ENCODE data around the gene BRICD5. TPM values are rescaled to one million over a fixed set of nuclear protein-coding genes. Genes with fewer than 3 reads are reported as not detected.
"Not testable (repeated sequence)": the region's sequence is repeated elsewhere in the genome, so short reads cannot be mapped to it uniquely, and the experiment has no call there.

Gene BRICD5
- total RNA-seq, 1 donor from 2014 or later = 5.2 TPM

DNA sequence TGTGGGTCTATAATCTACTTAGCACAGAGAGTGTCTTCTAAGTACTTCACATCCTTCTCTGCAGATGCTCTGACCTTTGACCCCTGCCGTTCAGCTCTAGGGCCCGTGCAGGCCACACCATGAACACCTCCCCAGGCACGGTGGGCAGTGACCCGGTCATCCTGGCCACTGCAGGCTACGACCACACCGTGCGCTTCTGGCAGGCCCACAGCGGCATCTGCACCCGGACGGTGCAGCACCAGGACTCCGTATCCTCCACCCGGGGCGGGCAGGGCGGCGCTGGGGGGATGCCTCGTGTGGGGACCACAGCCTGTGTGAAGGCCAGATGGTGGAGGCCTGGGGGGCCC, 4.7 kb downstream of the BRICD5 start:
- H3F3A ChIP-seq (ENCODE audit: low read depth) = peaks cover 15% of the 10 kb centered on the region
- Mint-ChIP-seq H3K27ac (no peak overlapping the region), H3K27me3 (ENCODE audit: insufficient read depth, low read depth) (peaks cover 14% of the 10 kb centered on the region), H3K36me3 (peaks cover 8% of the 10 kb centered on the region), H3K9me3 (no peaks in the 10 kb centered on the region), H3K4me3 (peak overlapping the region; percentile 87), H3K4me1 (peaks cover 14% of the 10 kb centered on the region)
- peak overlapping the region; percentile 35 for H3K9ac ChIP-seq
- H3K4me3 ChIP-seq = peak overlapping the region; percentile 93
- peak overlapping the region; percentile 94 for H3K4me2 ChIP-seq
- H2AFZ ChIP-seq (replicated peaks) = peak overlapping the region; percentile 71
- H3K9me3 ChIP-seq (ENCODE audit: low read depth) = no peaks in the 10 kb centered on the region
- peak; percentile 69 for DNase-seq (ENCODE audit: low spot score)
- peaks cover 2% of the 10 kb centered on the region for H3K27me3 ChIP-seq
- no peaks in the 10 kb centered on the region for H3K36me3 ChIP-seq
- H3K79me2 ChIP-seq (ENCODE audit: low read depth) = peaks cover 17% of the 10 kb centered on the region
- H3K27ac ChIP-seq = no peak overlapping the region
- peaks cover 14% of the 10 kb centered on the region for H4K20me1 ChIP-seq (ENCODE audit: low read depth)
- H3K4me1 ChIP-seq = peaks cover 6% of the 10 kb centered on the region
- TF ChIP-seq, protein P1, sequence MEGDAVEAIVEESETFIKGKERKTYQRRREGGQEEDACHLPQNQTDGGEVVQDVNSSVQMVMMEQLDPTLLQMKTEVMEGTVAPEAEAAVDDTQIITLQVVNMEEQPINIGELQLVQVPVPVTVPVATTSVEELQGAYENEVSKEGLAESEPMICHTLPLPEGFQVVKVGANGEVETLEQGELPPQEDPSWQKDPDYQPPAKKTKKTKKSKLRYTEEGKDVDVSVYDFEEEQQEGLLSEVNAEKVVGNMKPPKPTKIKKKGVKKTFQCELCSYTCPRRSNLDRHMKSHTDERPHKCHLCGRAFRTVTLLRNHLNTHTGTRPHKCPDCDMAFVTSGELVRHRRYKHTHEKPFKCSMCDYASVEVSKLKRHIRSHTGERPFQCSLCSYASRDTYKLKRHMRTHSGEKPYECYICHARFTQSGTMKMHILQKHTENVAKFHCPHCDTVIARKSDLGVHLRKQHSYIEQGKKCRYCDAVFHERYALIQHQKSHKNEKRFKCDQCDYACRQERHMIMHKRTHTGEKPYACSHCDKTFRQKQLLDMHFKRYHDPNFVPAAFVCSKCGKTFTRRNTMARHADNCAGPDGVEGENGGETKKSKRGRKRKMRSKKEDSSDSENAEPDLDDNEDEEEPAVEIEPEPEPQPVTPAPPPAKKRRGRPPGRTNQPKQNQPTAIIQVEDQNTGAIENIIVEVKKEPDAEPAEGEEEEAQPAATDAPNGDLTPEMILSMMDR (IDR thresholded peaks at IDR 0.05) = no peak
- TF ChIP-seq EZH2phosphoT487 (IDR thresholded peaks at IDR 0.05) (no peak), EZH2 (IDR thresholded peaks at IDR 0.05) (no peak)

DNA sequence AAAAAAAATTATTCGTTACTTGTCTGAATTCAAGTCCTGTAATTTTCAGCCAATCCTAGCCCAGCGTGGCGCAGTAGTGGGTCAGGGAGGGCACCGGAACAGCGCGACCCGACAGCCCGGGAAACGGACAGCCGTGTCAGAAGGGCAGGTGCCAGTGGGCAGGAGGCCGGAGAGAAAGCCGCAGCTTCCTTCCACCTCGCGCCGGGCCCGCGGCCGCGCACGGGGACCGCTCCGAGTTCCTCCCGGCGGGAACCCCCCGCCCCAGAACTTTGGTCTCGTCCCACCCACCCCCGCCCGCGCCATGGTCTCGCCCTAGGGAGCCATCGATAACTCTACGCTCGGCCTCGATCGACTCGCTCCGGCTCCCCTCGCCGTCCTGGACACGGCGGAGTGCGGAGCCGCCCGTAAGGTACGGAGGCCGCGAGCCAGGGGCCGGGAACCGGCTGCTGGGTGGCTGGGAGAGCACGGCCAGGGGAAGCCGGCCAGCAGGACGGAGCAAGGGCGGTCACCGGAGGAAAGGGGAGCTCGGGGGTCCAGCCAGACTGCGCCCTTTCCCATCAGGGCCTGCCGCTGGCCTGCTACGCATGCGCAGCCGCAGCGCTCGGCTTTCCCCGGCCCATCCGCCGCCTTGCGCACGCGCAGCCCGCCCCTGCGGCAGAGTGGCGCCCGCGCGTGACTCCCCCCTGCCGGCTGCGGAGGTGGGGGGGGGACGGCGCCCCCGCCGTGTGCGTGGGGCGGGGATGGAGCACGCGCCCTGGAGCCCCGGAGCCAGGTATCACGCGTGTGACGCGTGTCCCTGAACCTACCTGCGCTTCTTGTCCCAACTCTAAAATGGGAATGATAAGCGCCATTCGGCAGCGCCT, 5.3 kb downstream of the BRICD5 start, which contains the start of gene MLST8:
Gene MLST8 (plus strand): TSS at position 351 of the 863 bp plus-strand sequence. CDS start 632 bp downstream, outside the sequence.
- peaks cover 6% of the 10 kb centered on the region for H3K4me1 ChIP-seq
- H3F3A ChIP-seq (ENCODE audit: low read depth) = peaks cover 12% of the 10 kb centered on the region
- no peaks in the 10 kb centered on the region for H3K9me3 ChIP-seq (ENCODE audit: low read depth)
- H4K20me1 ChIP-seq (ENCODE audit: low read depth) = peaks cover 8% of the 10 kb centered on the region
- TF ChIP-seq EZH2 (IDR thresholded peaks at IDR 0.05) = no peak
- no peak for TF ChIP-seq EZH2phosphoT487 (IDR thresholded peaks at IDR 0.05)
- TF ChIP-seq, protein P1 (IDR thresholded peaks at IDR 0.05) = peak; percentile 34
- Mint-ChIP-seq H3K27me3 (ENCODE audit: insufficient read depth, low read depth) (peaks cover 14% of the 10 kb centered on the region), H3K4me3 (peak within 1 kb of the TSS; percentile 87), H3K4me1 (peaks cover 14% of the 10 kb centered on the region), H3K27ac (peak within 1 kb of the TSS; percentile 65), H3K9me3 (no peaks in the 10 kb centered on the region), H3K36me3 (peaks cover 8% of the 10 kb centered on the region)
- H3K9ac ChIP-seq = peak within 1 kb of the TSS; percentile 84
- peaks cover 17% of the 10 kb centered on the region for H3K79me2 ChIP-seq (ENCODE audit: low read depth)
- no peaks in the 10 kb centered on the region for H3K36me3 ChIP-seq
- no peak within 1 kb of the TSS for H3K27ac ChIP-seq
- peak within 1 kb of the TSS; percentile 94 for H3K4me2 ChIP-seq
- peak within 1 kb of the TSS; percentile 71 for H2AFZ ChIP-seq (replicated peaks)
- peaks cover 8% of the 10 kb centered on the region for H3K27me3 ChIP-seq
- peak; percentile 94 for DNase-seq (ENCODE audit: low spot score)
- H3K4me3 ChIP-seq = peak within 1 kb of the TSS; percentile 93

- Histone ChIP-seq H3F3A (ENCODE audit: low read depth) (peaks cover 9% of the 10 kb centered on the region), H3K4me1 (peaks cover 6% of the 10 kb centered on the region), H4K20me1 (ENCODE audit: low read depth) (peaks cover 3% of the 10 kb centered on the region), H3K27ac (no peak overlapping the region), H3K79me2 (ENCODE audit: low read depth) (peaks cover 17% of the 10 kb centered on the region), H3K36me3 (no peaks in the 10 kb centered on the region), H3K4me3 (peak overlapping the region; percentile 93), H3K9ac (no peak overlapping the region), H3K9me3 (ENCODE audit: low read depth) (no peaks in the 10 kb centered on the region), H3K27me3 (peaks cover 15% of the 10 kb centered on the region), H3K4me2 (peak overlapping the region; percentile 94), H2AFZ (replicated peaks) (peak overlapping the region; percentile 71)
- peaks cover 14% of the 10 kb centered on the region for H3K4me1 Mint-ChIP-seq
- H3K27me3 Mint-ChIP-seq (ENCODE audit: insufficient read depth, low read depth) = peaks cover 12% of the 10 kb centered on the region
- H3K27ac Mint-ChIP-seq = peak overlapping the region; percentile 65
- no peak for DNase-seq (ENCODE audit: low spot score)
- H3K4me3 Mint-ChIP-seq = peak overlapping the region; percentile 82
- peaks cover 8% of the 10 kb centered on the region for H3K36me3 Mint-ChIP-seq
- H3K9me3 Mint-ChIP-seq = no peaks in the 10 kb centered on the region
- TF ChIP-seq EZH2 (IDR thresholded peaks at IDR 0.05) = no peak
- no peak for TF ChIP-seq EZH2phosphoT487 (IDR thresholded peaks at IDR 0.05)
- TF ChIP-seq, protein P1 (IDR thresholded peaks at IDR 0.05) = no peak
Measured at GRCh38 chr16:2204416-2205103, 6.1 kb downstream of the BRICD5 start.

- not testable (repeated sequence) for H3K9me3 Mint-ChIP-seq; H3K36me3 Mint-ChIP-seq; H3K9ac ChIP-seq; H3K36me3 ChIP-seq; H3K4me3 ChIP-seq; H3K9me3 ChIP-seq (ENCODE audit: low read depth); H2AFZ ChIP-seq (replicated peaks); H3K27ac Mint-ChIP-seq; H3K4me1 ChIP-seq; H3K27ac ChIP-seq; DNase-seq (ENCODE audit: low spot score); H3K4me2 ChIP-seq; H4K20me1 ChIP-seq (ENCODE audit: low read depth)
- Histone ChIP-seq H3K27me3 (peaks cover 29% of the 10 kb centered on the region), H3K79me2 (ENCODE audit: low read depth) (peaks cover 17% of the 10 kb centered on the region), H3F3A (ENCODE audit: low read depth) (peaks cover 17% of the 10 kb centered on the region)
- peaks cover 17% of the 10 kb centered on the region for H3K27me3 Mint-ChIP-seq (ENCODE audit: insufficient read depth, low read depth)
- peak overlapping the region; percentile 76 for H3K4me3 Mint-ChIP-seq
- H3K4me1 Mint-ChIP-seq = peaks cover 14% of the 10 kb centered on the region
Measured at GRCh38 chr16:2203119-2203688, 7.5 kb downstream of the BRICD5 start.
